Thymus (tissue), 11 donors: ENCODE results near the gene CLK4. TPM values are rescaled to one million over a fixed set of nuclear protein-coding genes. Genes with fewer than 3 reads are reported as not detected.

Experiments used
- DNase-seq, 9 donors: peaks; one replicate each; pipeline ENCODE4 v3.0.0-alpha.2; 2013; ENCODE audit warnings: low spot score in 9 of 9, low read depth in 6 of 9, missing footprints in 1 of 9
- H3K27ac ChIP-seq, 2 donors: one replicate each; pipeline ENCODE4 v1.5.1; 2013; ENCODE audit warnings: control low read depth in 1 of 2, low read depth in 1 of 2, low read length in 1 of 2, mild to moderate bottlenecking in 1 of 2, moderate library complexity in 1 of 2
- H3K27me3 ChIP-seq, 2 donors: one replicate each; pipeline ENCODE4 v1.5.1; 2013; ENCODE audit warnings: low read length in 1 of 2; ENCODE audit not compliant: control insufficient read depth in 2 of 2, insufficient read depth in 1 of 2
- H3K36me3 ChIP-seq, 2 donors: one replicate each; pipeline ENCODE4 v1.5.1; 2013; ENCODE audit warnings: low read length in 1 of 2, mild to moderate bottlenecking in 1 of 2, moderate library complexity in 1 of 2; ENCODE audit not compliant: control insufficient read depth in 2 of 2, insufficient read depth in 2 of 2
- H3K4me1 ChIP-seq, 2 donors: one replicate each; pipeline ENCODE4 v1.5.1; 2013; ENCODE audit warnings: low read length in 2 of 2; ENCODE audit not compliant: control insufficient read depth in 2 of 2, insufficient read depth in 2 of 2
- H3K4me3 ChIP-seq, 2 donors: one replicate each; pipeline ENCODE4 v1.5.1; 2013; ENCODE audit warnings: low read length in 2 of 2, control low read depth in 1 of 2, mild to moderate bottlenecking in 1 of 2
- H3K9me3 ChIP-seq, 2 donors: one replicate each; pipeline ENCODE4 v1.5.1; 2013; ENCODE audit warnings: low read length in 1 of 2, mild to moderate bottlenecking in 1 of 2; ENCODE audit not compliant: control insufficient read depth in 2 of 2, insufficient read depth in 1 of 2
- WGBS: extraction: QIAGEN DNeasy Blood & Tissue Kit; methylation state at CpG from one replicate; pipeline ENCODE4 v1.1.7; 2013; 5-methylcytosine and 5-hydroxymethylcytosine counted together
- polyA plus RNA-seq: library from polyadenylated mRNA; stranded (reverse); fragments of 200-250 nt; gene quantifications from one replicate; pipeline ENCODE4 v1.2.3, GENCODE V29; 2013
- total RNA-seq: library from RNA; stranded (reverse); fragments of 120-200 nt; gene quantifications from one replicate; pipeline ENCODE4 v1.2.4, GENCODE V29; 2013
- donor health status: healthy.

The CLK4 gene
- total and polyA plus RNA-seq, 2 donors = 58.0 to 103 TPM

DNA sequence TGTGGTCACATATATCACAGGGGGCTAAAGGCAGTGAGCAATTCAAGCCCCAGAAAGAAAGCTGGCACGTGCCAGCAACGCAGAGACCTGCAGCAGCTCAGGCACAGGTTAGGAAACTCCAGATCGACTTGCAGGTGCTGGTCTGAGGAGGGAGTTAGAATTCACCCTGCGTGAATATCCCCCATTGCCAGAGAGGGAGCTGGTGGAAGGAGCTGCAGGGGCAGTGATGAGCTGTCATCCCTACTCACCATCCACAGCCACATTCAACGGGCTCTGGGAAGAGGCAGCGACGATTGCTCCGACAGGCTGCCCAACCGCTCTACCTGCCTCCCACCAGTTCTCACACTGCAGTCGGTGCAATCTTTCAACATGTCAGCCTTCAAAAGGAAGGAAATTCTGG is 40.8 kb upstream of the CLK4 start:
- Histone ChIP-seq H3K36me3 (no peaks in the 10 kb centered on the region), H3K4me1 (no peaks in the 10 kb centered on the region), H3K27ac (no peak overlapping the region), H3K27me3 (no peaks in the 10 kb centered on the region), H3K9me3 (peaks cover 1 to 10% of the 10 kb centered on the region in 2 donors), H3K4me3 (no peak overlapping the region)
- no peak for DNase-seq
- WGBS = 82% methylated on average over 10 of the region's 10 CpGs

DNA sequence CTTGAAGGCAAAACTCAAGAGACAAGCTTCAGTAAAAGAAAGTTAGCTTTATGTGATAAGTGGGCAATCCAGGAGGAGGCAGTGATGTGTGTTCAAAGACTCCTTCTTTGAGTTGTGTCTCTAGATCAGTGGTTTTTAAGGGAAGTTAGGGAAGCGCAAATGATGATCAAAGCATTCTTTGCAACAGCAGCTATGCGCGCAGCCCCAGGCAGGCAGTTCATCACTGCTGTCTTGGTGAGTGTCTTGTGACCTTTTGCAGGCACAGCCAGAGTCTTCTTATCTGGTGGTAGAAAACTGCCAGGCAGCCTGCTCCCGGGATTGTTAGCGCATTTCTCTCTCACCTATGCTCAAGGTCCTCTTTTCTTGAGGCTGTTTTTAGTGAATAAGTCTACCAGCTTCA is 40.3 kb upstream of the CLK4 start:
- Histone ChIP-seq H3K27me3 (no peaks in the 10 kb centered on the region), H3K4me1 (no peaks in the 10 kb centered on the region), H3K27ac (no peak overlapping the region), H3K36me3 (no peaks in the 10 kb centered on the region), H3K9me3 (peaks cover 1 to 11% of the 10 kb centered on the region in 2 donors), H3K4me3 (no peak overlapping the region)
- 68% methylated on average over 5 of the region's 5 CpGs for WGBS
- DNase-seq = no peak

DNA sequence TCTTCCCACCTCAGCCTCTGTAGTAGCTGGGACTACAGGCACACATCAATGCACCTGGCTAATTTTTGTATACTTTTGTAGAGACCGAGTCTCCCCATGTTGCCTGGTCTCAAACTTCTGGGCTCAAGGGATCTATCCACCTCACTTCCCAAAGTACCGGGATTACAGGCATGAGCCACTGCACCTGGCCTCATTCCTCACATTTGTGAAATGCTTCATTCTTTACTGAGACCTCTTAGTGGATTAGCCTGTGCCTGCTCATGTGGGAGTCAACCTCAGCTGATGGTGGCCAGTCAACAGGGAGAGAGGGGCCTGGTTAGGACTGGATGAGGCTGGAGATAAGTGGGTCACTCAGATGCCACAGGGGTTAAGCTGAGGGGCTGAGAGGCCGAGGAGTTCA is 37.3 kb upstream of the CLK4 start:
- no peak for DNase-seq
- H3K27me3 ChIP-seq = no peaks in the 10 kb centered on the region
- WGBS = 88% methylated on average over 3 of the region's 3 CpGs

DNA sequence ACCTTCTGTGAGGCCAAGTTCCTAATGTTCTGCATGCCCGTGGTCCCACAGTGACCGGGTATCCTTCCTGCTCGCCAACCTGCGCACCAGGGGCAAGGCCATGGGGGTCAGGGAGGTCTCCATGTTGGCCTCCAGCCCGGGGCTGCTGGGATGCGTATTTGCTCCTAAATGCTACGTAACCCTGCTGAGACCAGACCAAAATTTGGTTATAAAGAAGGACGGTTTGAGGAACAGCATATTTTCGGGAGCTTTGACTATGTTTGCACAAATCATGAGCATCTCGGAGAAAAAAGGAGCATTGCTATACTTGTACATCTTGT is 35.7 kb upstream of the CLK4 start:
- Histone ChIP-seq H3K9me3 (peaks cover 0 to 22% of the 10 kb centered on the region in 2 donors), H3K36me3 (no peaks in the 10 kb centered on the region), H3K27ac (no peak overlapping the region), H3K4me1 (no peaks in the 10 kb centered on the region), H3K4me3 (no peak overlapping the region), H3K27me3 (no peaks in the 10 kb centered on the region)
- DNase-seq = no peak
- 94% methylated on average over 10 of the region's 10 CpGs for WGBS

More for the DNA sequence above, 37.3 kb upstream of the CLK4 start:
- no peaks in the 10 kb centered on the region for H3K4me1 ChIP-seq
- H3K4me3 ChIP-seq = no peak overlapping the region
- H3K36me3 ChIP-seq = no peaks in the 10 kb centered on the region
- no peak overlapping the region for H3K27ac ChIP-seq
- H3K9me3 ChIP-seq = peaks cover 1 to 22% of the 10 kb centered on the region in 2 donors

DNA sequence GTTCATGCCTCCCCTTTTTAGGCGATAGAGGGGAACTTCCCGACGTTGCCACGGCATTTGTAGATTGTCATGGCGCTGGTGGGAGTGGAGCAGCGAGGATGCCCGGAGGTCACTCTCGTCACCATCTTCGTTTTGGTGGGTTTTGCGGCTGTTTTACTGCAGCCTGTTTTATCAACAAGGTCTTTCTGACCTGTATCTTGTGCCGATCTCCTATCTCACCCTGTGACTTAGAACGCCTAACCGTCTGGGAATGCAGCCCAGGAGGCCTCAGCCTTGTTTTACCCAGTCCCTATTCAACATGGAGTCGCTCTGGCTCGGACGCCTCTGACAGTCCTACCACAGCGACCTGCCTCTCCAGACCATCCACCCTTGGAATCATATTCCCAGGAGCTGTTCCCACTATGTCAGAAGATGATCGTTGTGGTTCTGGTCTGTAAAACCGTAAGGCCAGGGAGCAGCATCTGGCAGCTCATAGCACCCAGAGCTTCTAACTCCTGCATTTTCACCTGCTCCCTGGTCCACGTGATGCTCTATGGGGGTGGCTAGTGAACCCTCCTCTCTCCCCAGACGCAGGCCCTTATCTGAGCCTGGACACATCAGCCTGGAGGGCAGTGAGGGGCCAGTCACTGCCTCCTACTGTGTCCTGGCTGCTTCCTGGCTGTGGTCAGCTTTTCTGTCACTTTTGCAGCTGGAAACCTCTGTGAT is 35.1 kb upstream of the CLK4 start:
- Histone ChIP-seq H3K27me3 (no peaks in the 10 kb centered on the region), H3K36me3 (no peaks in the 10 kb centered on the region), H3K4me3 (no peak overlapping the region), H3K27ac (no peak overlapping the region), H3K4me1 (no peaks in the 10 kb centered on the region), H3K9me3 (peaks cover 0 to 22% of the 10 kb centered on the region in 2 donors)
- 96% methylated on average over 21 of the region's 21 CpGs for WGBS
- no peak for DNase-seq

DNA sequence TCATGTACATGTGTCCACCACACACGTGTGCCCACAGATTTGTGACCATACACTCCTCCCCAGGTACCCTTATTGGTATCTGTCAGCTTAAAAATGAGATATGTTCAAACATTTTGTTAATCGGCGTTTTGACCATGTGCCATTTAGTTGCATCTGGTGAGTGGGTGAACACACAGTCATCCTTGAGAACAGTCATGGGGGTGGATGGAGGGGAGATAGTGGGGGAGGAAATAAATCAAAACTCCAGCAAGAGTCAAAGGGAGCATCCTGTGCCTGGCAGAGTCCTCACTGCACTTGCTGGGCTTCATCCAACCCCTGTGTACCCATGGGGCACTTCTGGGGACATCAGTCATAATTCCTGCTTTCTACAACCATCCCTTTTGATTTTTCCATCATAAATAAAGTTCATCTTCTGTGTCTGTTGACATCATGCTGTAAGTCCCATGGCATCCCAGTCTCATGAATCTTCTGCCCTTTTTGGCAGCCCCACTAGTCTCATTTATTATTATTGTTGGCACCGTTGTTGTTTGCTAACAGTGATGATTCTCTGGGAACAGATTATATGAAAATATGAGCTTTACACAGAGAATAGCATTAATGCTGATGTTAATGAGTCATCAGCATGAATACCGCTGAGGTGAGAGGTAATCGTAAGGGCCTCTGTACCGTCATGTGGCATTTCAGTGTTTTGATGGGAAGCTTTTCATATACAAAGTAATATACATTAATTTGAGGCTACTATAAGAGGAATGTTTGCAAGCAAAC is 24.4 kb upstream of the CLK4 start:
- no peak overlapping the region for H3K4me3 ChIP-seq
- DNase-seq = no peak
- H3K27me3 ChIP-seq = no peaks in the 10 kb centered on the region
- no peaks in the 10 kb centered on the region for H3K36me3 ChIP-seq
- 87% methylated on average over 7 of the region's 7 CpGs for WGBS
- H3K27ac ChIP-seq = no peak overlapping the region
- H3K4me1 ChIP-seq = no peaks in the 10 kb centered on the region
- H3K9me3 ChIP-seq = no peaks in the 10 kb centered on the region

DNA sequence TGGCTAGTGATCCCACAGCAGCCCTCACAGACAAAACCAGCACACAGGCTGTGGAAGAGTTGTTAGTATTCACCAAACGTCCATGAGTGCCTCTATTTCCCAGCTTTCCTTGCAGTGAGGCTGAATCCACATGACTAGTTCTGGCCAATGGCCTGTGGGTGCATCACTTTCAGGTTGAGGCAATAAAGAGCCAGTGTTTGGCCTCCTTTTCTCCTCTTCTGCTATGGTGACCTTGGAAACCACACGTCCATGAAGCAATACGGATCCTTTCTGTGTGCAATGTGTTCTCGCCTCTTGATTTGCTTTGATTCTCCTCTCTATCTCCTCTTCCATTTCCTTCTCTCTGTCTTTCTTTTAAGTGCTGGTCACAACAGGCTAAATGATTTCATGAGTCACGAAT is 23.4 kb upstream of the CLK4 start:
- no peak for DNase-seq
- H3K4me1 ChIP-seq = no peaks in the 10 kb centered on the region
- H3K4me3 ChIP-seq = no peak overlapping the region
- no peaks in the 10 kb centered on the region for H3K27me3 ChIP-seq
- no peaks in the 10 kb centered on the region for H3K9me3 ChIP-seq
- 85% methylated on average over 5 of the region's 5 CpGs for WGBS
- H3K27ac ChIP-seq = no peak overlapping the region
- H3K36me3 ChIP-seq = no peaks in the 10 kb centered on the region

DNA sequence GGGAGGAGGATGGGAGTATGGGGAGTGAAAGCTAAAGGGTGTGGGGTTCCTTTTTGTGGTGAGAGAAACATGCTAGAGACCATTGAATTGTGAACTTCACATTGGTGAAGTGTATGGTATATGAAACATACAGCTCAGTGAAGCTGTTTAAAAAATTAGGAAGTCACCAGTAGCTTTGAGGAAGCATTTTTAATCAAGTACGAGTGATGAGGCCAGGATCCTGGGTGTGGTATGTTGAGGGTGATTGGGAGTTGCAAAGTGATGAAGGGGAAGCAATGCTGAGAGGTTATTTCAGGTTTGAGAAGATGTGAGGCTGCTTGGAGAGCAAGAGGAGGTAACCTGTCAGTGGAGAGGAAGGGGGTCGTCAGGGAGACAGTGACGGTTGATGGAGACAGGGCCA is 22.7 kb upstream of the CLK4 start:
- no peak for DNase-seq
- 59% methylated on average over 3 of the region's 3 CpGs for WGBS

DNA sequence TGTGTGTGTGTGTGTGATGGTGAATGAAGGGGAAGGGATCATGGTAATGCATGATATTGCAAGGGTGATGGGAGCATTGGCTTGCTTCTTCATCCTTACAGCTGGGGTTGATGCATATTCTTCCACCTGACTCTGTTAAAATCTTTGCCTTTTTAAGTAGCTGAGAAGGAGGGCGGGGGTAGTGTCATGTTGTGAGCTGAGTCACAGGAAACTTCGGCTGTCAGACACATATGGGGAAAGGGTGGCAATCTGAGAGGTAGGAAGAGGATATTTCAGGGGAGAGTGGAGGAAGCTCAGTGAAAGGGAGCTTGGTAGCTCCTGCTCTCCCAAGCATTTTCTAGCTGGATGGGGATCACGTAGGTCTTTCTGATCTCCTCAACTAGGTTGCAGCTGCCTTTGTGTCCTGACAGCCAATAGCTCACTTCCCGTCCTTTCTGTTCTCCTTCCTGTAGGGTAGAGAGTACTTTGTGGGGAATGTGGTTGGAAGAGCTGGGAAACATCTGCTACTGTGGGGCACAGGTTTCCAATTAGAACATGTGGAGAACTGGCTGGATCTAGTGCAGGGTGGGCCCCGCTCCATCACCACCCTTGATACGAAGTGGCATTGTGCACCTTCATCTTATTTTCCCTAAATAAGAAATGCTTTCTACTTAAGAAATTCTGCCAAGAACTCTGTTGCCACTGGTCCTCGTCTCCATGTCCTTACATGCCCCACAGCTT is 18.1 kb upstream of the CLK4 start:
- WGBS = 69% methylated on average over 7 of the region's 7 CpGs
- H3K4me1 ChIP-seq = no peaks in the 10 kb centered on the region
- no peaks in the 10 kb centered on the region for H3K36me3 ChIP-seq
- no peak overlapping the region for H3K27ac ChIP-seq
- H3K9me3 ChIP-seq = no peaks in the 10 kb centered on the region
- no peak overlapping the region for H3K4me3 ChIP-seq
- DNase-seq = no peak
- H3K27me3 ChIP-seq = no peaks in the 10 kb centered on the region

More for the DNA sequence above, 22.7 kb upstream of the CLK4 start:
- H3K36me3 ChIP-seq = no peaks in the 10 kb centered on the region
- no peak overlapping the region for H3K4me3 ChIP-seq
- H3K27me3 ChIP-seq = no peaks in the 10 kb centered on the region
- no peak overlapping the region for H3K27ac ChIP-seq
- no peaks in the 10 kb centered on the region for H3K9me3 ChIP-seq
- H3K4me1 ChIP-seq = no peaks in the 10 kb centered on the region
